GM12878 (cell line): ENCODE measurements around the gene CLIP2. TPM values are rescaled to one million over a fixed set of nuclear protein-coding genes. Genes with fewer than 3 reads are reported as not detected.

Experiments used
- ATAC-seq: fragments of 200-7000 bp; cut with Tn5 transposase; 3 replicates; pipeline ENCODE4 v1.9.1; 2020; ENCODE audit warnings: mild to moderate bottlenecking, moderate library complexity
- BruUV-seq: library from RNA; stranded (reverse); fragments of 400-500 nt; replicated peaks from 2 replicates; lab custom pipeline; 2021; lab: Mats Ljungman, UMichigan
- CTCF ChIA-PET: fragments of 300-600 bp; sonication (Branson Sonifier 250); formaldehyde crosslinking; extraction: SDS; loops from one replicate; lab custom pipeline; 2021; ENCODE audit warnings: inconsistent platforms; lab: Yijun Ruan, JAX
- POLR2A ChIA-PET: fragments of 350-600 bp; formaldehyde crosslinking; extraction: SDS; loops from one replicate; lab custom pipeline; 2021; ENCODE audit warnings: inconsistent platforms; lab: Charles Lee
- RAD21 ChIA-PET: fragments of 300-600 bp; sonication (Branson Sonifier 250); formaldehyde crosslinking; loops from one replicate; lab custom pipeline; 2023; ENCODE audit warnings: antibody characterized with exemption; ENCODE audit not compliant: unreplicated experiment; lab: Charles Lee
- SMC1A ChIA-PET: fragments of 300-600 bp; sonication (Branson Sonifier 250); formaldehyde crosslinking; loops from one replicate; lab custom pipeline; 2023; ENCODE audit not compliant: unreplicated experiment, uncharacterized antibody; lab: Charles Lee
- DNase-seq: peaks from one replicate; pipeline ENCODE4 v3.0.0-alpha.2; 2011; ENCODE audit warnings: low read depth, low spot score
- FAIRE-seq: peaks from 3 replicates; lab custom pipeline; 2011; peaks lifted over from hg19 to GRCh38; lab: Jason Lieb, UNC
- H2AFZ ChIP-seq: 2 replicates; pipeline ENCODE4 v1.6.0; 2011; ENCODE audit warnings: low read depth, low read length, control low read depth; ENCODE audit not compliant: control insufficient read depth
- H3K27ac ChIP-seq: 2 replicates; pipeline ENCODE4 v1.5.1; 2011; ENCODE audit warnings: control low read depth; ENCODE audit not compliant: control insufficient read depth, insufficient read depth
- H3K27me3 ChIP-seq, 2 experiments: replicated peaks in 1 of 2; 2 replicates each; pipeline versions ENCODE4 v1.6.0 to v1.6.1; 2011; ENCODE audit warnings: low read length in 1 of 2; ENCODE audit not compliant: control insufficient read depth in 2 of 2, insufficient read depth in 2 of 2
- H3K36me3 ChIP-seq, 2 experiments: 2 replicates each; pipeline ENCODE4 v1.5.1; 2011; ENCODE audit warnings: low read length in 1 of 2; ENCODE audit not compliant: control insufficient read depth in 2 of 2, insufficient read depth in 2 of 2
- H3K4me1 ChIP-seq: 2 replicates; pipeline ENCODE4 v1.6.1; 2011; ENCODE audit warnings: mild to moderate bottlenecking, low read length, moderate library complexity, mixed read lengths; ENCODE audit not compliant: control insufficient read depth, insufficient read depth
- H3K4me2 ChIP-seq: 2 replicates; pipeline ENCODE4 v1.6.0; 2011; ENCODE audit warnings: control low read depth; ENCODE audit not compliant: control insufficient read depth, insufficient read depth
- H3K4me3 ChIP-seq: fragments of 200-600 bp; sonication (generic); 2 replicates; pipeline ENCODE4 v1.5.1; 2016
- H3K79me2 ChIP-seq: 2 replicates; pipeline ENCODE4 v1.6.0; 2011; ENCODE audit warnings: low read length; ENCODE audit not compliant: control insufficient read depth, insufficient read depth
- H3K9ac ChIP-seq: 2 replicates; pipeline ENCODE4 v1.8.0; 2011; ENCODE audit warnings: low read length, control low read depth, mixed read lengths; ENCODE audit not compliant: control insufficient read depth, insufficient read depth
- H3K9me3 ChIP-seq: replicated peaks from 3 replicates; pipeline ENCODE4 v1.5.1; 2011; ENCODE audit warnings: mild to moderate bottlenecking, low read length; ENCODE audit not compliant: control insufficient read depth, insufficient read depth
- H4K20me1 ChIP-seq: 2 replicates; pipeline ENCODE4 v1.6.0; 2011; ENCODE audit not compliant: control insufficient read depth, insufficient read depth
- ATF7 ChIP-seq: fragments of 450-650 bp; IDR thresholded peaks from 2 replicates; pipeline ENCODE4 v1.6.1; 2016; ENCODE audit warnings: low read depth, mild to moderate bottlenecking
- BACH1 ChIP-seq: fragments of 450-650 bp; IDR thresholded peaks from 2 replicates; pipeline ENCODE4 v1.6.1; 2017; ENCODE audit warnings: mild to moderate bottlenecking, borderline replicate concordance
- BCL3 ChIP-seq: IDR thresholded peaks from 2 replicates; pipeline ENCODE4 v1.6.1; 2011; ENCODE audit warnings: borderline replicate concordance, low read depth, mild to moderate bottlenecking, moderate library complexity, low read length; ENCODE audit not compliant: insufficient read depth, poor library complexity, severe bottlenecking
- JUND ChIP-seq: IDR thresholded peaks from 2 replicates; pipeline ENCODE4 v1.6.1; 2012; ENCODE audit warnings: low read depth, mild to moderate bottlenecking, low read length, improper control_type of control experiment, moderate library complexity
- MEF2A ChIP-seq: IDR thresholded peaks from 2 replicates; pipeline ENCODE4 v1.6.1; 2011; ENCODE audit warnings: low read depth, mild to moderate bottlenecking, low read length, moderate library complexity; ENCODE audit not compliant: insufficient read depth
- RAD21 ChIP-seq: IDR thresholded peaks from 2 replicates; pipeline ENCODE4 v1.6.1; 2011; ENCODE audit warnings: mild to moderate bottlenecking, low read depth, low read length, moderate library complexity; ENCODE audit not compliant: insufficient read depth
- SIX5 ChIP-seq: IDR thresholded peaks from 2 replicates; pipeline ENCODE4 v1.6.1; 2011; ENCODE audit warnings: mild to moderate bottlenecking, low read depth, low read length, moderate library complexity; ENCODE audit not compliant: severe bottlenecking
- STAT1 ChIP-seq: fragments of 450-650 bp; conservative IDR thresholded peaks from 2 replicates; pipeline ENCODE4 v1.6.1; 2014; ENCODE audit warnings: antibody characterized with exemption, mild to moderate bottlenecking
- WGBS: methylation state at CpG from one replicate; pipeline ENCODE4 v1.1.6; 2016; ENCODE audit warnings: low lambda C conversion rate; ENCODE audit not compliant: insufficient replicate concordance, insufficient coverage; ENCODE audit errors: missing lambda C conversion rate; 5-methylcytosine and 5-hydroxymethylcytosine counted together
- in situ Hi-C: fragments of 300-500 bp; cut with MboI; formaldehyde crosslinking; loops from 9 replicates; pipeline ENCODE4 v1.14.3; 2018; ENCODE audit warnings: mixed read lengths
- intact Hi-C: fragments of 100-400 bp; cut with micrococcal nuclease; formaldehyde crosslinking; loops from one replicate; pipeline ENCODE4 v1.14.2; 2022; ENCODE audit not compliant: unreplicated experiment
- polyA plus RNA-seq, 11 experiments: library from polyadenylated mRNA; depleted of rRNA in 4 of 11; unstranded in 6 of 11; stranded (reverse) in 5 of 11; fragments of >200 nt; fragmentation: Nextera tagmentation in 4 of 11; fragmentation: Illumina TruSeq in 1 of 11; extraction: Ambion mirVana in 4 of 11; extraction: Trizol in 1 of 11; gene quantifications; 1 replicate in 1 of 11; 2 replicates in 10 of 11; pipeline versions ENCODE4 v1.2.1 to v1.2.3, GENCODE V29; 2011 to 2016; ENCODE audit warnings: inconsistent platforms in 2 of 11, missing spikeins in 2 of 11, low read depth in 1 of 11
- total RNA-seq, 4 experiments: library from RNA; depleted of rRNA in 3 of 4; stranded (reverse); fragments of >200 nt in 3 of 4; fragmentation: Illumina TruSeq in 1 of 4; extraction: Trizol in 1 of 4; gene quantifications; 2 replicates each; pipeline versions ENCODE4 v1.2.1 to v1.2.3, GENCODE V29; 2013 to 2021
- TF ChIP-seq, protein P1 (sequence below): fragments of 150-350 bp; IDR thresholded peaks from 2 replicates; pipeline ENCODE4 v1.6.1; 2016; ENCODE audit warnings: low read depth, low read length
- TF ChIP-seq, protein P2 (sequence below): fragments of 450-650 bp; IDR thresholded peaks from 2 replicates; pipeline ENCODE4 v1.6.1; 2018; ENCODE audit warnings: borderline replicate concordance, mild to moderate bottlenecking; ENCODE audit not compliant: partially characterized antibody
- TF ChIP-seq, protein P3 (sequence below): fragments of 450-650 bp; formaldehyde crosslinking; IDR thresholded peaks from 2 replicates; pipeline ENCODE4 v1.4.0; 2020; ENCODE audit warnings: mild to moderate bottlenecking, moderate library complexity

Gene CLIP2
- total and polyA plus RNA-seq, 10 of the 15 experiments (the other 5 are each of a cell fraction or from before 2014, with no cell fraction given) = 0.26 to 56.3 (median 21.0) TPM

DNA sequence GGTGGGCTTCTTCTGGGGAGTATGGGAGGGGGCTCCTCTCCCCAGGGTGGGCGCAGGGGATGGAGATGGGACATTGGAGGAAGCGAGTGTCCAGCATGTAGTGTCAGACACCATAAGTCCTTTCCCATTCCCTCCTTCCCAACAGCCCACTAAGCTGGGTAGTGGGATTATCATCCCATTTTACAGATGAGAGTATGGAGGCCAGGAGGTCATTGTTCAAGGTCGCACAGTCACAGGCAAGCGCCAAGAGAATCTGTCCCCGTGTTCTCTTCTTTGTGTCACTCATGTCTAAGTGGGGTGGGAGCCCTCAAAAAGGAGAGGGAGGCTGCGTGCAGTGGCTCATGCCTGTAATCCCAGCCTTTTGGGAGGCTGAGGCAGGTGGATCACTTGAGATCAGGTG, 64.8 kb downstream of the CLIP2 start:
- no peak for FAIRE-seq
- H4K20me1 ChIP-seq = no peaks in the 10 kb centered on the region
- POLR2A ChIA-PET = no interaction called here
- no peak overlapping the region for H3K27ac ChIP-seq
- WGBS = 96% methylated on average over 6 of the region's 6 CpGs
- intact Hi-C loops (no loop called here), in situ Hi-C loops (no loop called here)
- BruUV-seq = no TSS peak
- H3K9me3 ChIP-seq = no peaks in the 10 kb centered on the region; the same call in 2 of the 3 replicates
- SMC1A ChIA-PET = no interaction called here
- H3K36me3 ChIP-seq = peaks cover 13 to 17% of the 10 kb centered on the region in 2 experiments; a peak in 3 of 4 replicates
- H3K27me3 ChIP-seq = no peaks in the 10 kb centered on the region
- no peaks in the 10 kb centered on the region for H3K79me2 ChIP-seq
- no peak overlapping the region for H3K4me3 ChIP-seq
- no peak overlapping the region for H2AFZ ChIP-seq
- CTCF ChIA-PET = interaction anchor here (1.1 kb wide), 1 partner anchor 148 kb away, joined by 3 read pairs; no protein-coding TSS in a partner anchor
- H3K9ac ChIP-seq = no peak overlapping the region
- RAD21 ChIA-PET = no interaction called here
- H3K4me2 ChIP-seq = no peak overlapping the region
- no peak for DNase-seq
- no peaks in the 10 kb centered on the region for H3K4me1 ChIP-seq
- ATAC-seq = no peak
- TF ChIP-seq RAD21 (no peak), SIX5 (no peak), ATF7 (no peak), STAT1 (no peak), BACH1 (no peak), BCL3 (no peak), JUND (no peak), MEF2A (no peak)
- TF ChIP-seq, protein P1, sequence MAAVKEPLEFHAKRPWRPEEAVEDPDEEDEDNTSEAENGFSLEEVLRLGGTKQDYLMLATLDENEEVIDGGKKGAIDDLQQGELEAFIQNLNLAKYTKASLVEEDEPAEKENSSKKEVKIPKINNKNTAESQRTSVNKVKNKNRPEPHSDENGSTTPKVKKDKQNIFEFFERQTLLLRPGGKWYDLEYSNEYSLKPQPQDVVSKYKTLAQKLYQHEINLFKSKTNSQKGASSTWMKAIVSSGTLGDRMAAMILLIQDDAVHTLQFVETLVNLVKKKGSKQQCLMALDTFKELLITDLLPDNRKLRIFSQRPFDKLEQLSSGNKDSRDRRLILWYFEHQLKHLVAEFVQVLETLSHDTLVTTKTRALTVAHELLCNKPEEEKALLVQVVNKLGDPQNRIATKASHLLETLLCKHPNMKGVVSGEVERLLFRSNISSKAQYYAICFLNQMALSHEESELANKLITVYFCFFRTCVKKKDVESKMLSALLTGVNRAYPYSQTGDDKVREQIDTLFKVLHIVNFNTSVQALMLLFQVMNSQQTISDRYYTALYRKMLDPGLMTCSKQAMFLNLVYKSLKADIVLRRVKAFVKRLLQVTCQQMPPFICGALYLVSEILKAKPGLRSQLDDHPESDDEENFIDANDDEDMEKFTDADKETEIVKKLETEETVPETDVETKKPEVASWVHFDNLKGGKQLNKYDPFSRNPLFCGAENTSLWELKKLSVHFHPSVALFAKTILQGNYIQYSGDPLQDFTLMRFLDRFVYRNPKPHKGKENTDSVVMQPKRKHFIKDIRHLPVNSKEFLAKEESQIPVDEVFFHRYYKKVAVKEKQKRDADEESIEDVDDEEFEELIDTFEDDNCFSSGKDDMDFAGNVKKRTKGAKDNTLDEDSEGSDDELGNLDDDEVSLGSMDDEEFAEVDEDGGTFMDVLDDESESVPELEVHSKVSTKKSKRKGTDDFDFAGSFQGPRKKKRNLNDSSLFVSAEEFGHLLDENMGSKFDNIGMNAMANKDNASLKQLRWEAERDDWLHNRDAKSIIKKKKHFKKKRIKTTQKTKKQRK = no peak
- TF ChIP-seq, protein P2, sequence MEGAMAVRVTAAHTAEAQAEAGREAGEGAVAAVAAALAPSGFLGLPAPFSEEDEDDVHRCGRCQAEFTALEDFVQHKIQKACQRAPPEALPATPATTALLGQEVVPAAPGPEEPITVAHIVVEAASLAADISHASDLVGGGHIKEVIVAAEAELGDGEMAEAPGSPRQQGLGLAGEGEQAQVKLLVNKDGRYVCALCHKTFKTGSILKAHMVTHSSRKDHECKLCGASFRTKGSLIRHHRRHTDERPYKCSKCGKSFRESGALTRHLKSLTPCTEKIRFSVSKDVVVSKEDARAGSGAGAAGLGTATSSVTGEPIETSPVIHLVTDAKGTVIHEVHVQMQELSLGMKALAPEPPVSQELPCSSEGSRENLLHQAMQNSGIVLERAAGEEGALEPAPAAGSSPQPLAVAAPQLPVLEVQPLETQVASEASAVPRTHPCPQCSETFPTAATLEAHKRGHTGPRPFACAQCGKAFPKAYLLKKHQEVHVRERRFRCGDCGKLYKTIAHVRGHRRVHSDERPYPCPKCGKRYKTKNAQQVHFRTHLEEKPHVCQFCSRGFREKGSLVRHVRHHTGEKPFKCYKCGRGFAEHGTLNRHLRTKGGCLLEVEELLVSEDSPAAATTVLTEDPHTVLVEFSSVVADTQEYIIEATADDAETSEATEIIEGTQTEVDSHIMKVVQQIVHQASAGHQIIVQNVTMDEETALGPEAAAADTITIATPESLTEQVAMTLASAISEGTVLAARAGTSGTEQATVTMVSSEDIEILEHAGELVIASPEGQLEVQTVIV = no peak
- TF ChIP-seq, protein P3, sequence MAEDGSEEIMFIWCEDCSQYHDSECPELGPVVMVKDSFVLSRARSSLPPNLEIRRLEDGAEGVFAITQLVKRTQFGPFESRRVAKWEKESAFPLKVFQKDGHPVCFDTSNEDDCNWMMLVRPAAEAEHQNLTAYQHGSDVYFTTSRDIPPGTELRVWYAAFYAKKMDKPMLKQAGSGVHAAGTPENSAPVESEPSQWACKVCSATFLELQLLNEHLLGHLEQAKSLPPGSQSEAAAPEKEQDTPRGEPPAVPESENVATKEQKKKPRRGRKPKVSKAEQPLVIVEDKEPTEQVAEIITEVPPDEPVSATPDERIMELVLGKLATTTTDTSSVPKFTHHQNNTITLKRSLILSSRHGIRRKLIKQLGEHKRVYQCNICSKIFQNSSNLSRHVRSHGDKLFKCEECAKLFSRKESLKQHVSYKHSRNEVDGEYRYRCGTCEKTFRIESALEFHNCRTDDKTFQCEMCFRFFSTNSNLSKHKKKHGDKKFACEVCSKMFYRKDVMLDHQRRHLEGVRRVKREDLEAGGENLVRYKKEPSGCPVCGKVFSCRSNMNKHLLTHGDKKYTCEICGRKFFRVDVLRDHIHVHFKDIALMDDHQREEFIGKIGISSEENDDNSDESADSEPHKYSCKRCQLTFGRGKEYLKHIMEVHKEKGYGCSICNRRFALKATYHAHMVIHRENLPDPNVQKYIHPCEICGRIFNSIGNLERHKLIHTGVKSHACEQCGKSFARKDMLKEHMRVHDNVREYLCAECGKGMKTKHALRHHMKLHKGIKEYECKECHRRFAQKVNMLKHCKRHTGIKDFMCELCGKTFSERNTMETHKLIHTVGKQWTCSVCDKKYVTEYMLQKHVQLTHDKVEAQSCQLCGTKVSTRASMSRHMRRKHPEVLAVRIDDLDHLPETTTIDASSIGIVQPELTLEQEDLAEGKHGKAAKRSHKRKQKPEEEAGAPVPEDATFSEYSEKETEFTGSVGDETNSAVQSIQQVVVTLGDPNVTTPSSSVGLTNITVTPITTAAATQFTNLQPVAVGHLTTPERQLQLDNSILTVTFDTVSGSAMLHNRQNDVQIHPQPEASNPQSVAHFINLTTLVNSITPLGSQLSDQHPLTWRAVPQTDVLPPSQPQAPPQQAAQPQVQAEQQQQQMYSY (CRISPR knock-in tag) = no peak
